ENCODE results near the gene IFT27.

Gene IFT27

GRCh38 chr22:36797911-36798673, 22.2 kb upstream of the IFT27 start:
- no peak for TF ChIP-seq CTCF (IDR thresholded peaks at IDR 0.05; ENCODE audit: control insufficient read depth, extremely low read depth, insufficient read depth)
- H3K4me3 ChIP-seq (ENCODE audit: low read depth, low read length): no peak overlapping the region
- no peak for DNase-seq (ENCODE audit: low read depth)

- no peak overlapping the region for H3K4me3 ChIP-seq (ENCODE audit: low read depth, low read length)
- no peak for TF ChIP-seq CTCF (IDR thresholded peaks at IDR 0.05; ENCODE audit: control insufficient read depth, extremely low read depth, insufficient read depth)
- DNase-seq (ENCODE audit: low read depth): no peak
Observed at GRCh38 chr22:36797374-36797773, 21.5 kb upstream of the IFT27 start.

GRCh38 chr22:36796552-36797175, 20.7 kb upstream of the IFT27 start:
- no peak overlapping the region for H3K4me3 ChIP-seq (ENCODE audit: low read depth, low read length)
- DNase-seq (ENCODE audit: low read depth): no peak
- TF ChIP-seq CTCF (IDR thresholded peaks at IDR 0.05; ENCODE audit: control insufficient read depth, extremely low read depth, insufficient read depth): no peak

- DNase-seq (ENCODE audit: low read depth): no peak
- no peak overlapping the region for H3K4me3 ChIP-seq (ENCODE audit: low read depth, low read length)
Observed at GRCh38 chr22:36795633-36796032, 19.7 kb upstream of the IFT27 start.

GRCh38 chr22:36790648-36791047, 14.7 kb upstream of the IFT27 start:
- no peak for DNase-seq (ENCODE audit: low read depth)
- no peak overlapping the region for H3K4me3 ChIP-seq (ENCODE audit: low read depth, low read length)
- TF ChIP-seq CTCF (IDR thresholded peaks at IDR 0.05; ENCODE audit: control insufficient read depth, extremely low read depth, insufficient read depth): no peak

More at GRCh38 chr22:36795633-36796032, 19.7 kb upstream of the IFT27 start:
- TF ChIP-seq CTCF (IDR thresholded peaks at IDR 0.05; ENCODE audit: control insufficient read depth, extremely low read depth, insufficient read depth): no peak

GRCh38 chr22:36787204-36787988, 11.5 kb upstream of the IFT27 start:
- no peak overlapping the region for H3K4me3 ChIP-seq (ENCODE audit: low read depth, low read length)
- no peak for DNase-seq (ENCODE audit: low read depth)
- no peak for TF ChIP-seq CTCF (IDR thresholded peaks at IDR 0.05; ENCODE audit: control insufficient read depth, extremely low read depth, insufficient read depth)

All from LNCaP clone FGC (cell line).